HepG2 (cell line): ENCODE data around the gene PPFIA4.

Experiments
- CBX2 ChIP-seq, 2 experiments: fragments of 200-600 bp in 1 of 2; sonication (generic); formaldehyde crosslinking in 1 of 2; IDR thresholded peaks; 2 replicates each; pipeline versions ENCODE4 v1.7.0 to v1.8.1; 2018 to 2022; ENCODE audit warnings: low read depth in 2 of 2, low read length in 1 of 2, mild to moderate bottlenecking in 1 of 2, missing genetic modification reagents in 1 of 2
- EP300 ChIP-seq, 3 experiments: sonication (generic) in 1 of 3; formaldehyde crosslinking in 1 of 3; IDR thresholded peaks; 2 replicates each; pipeline versions ENCODE4 v1.5.1 to v1.6.1; 2011 to 2020; ENCODE audit warnings: low read depth in 2 of 3, low read length in 2 of 3, borderline replicate concordance in 1 of 3, improper control_type of control experiment in 1 of 3, mild to moderate bottlenecking in 1 of 3, missing genetic modification reagents in 1 of 3, moderate library complexity in 1 of 3
- LCORL ChIP-seq, 2 experiments: fragments of 450-650 bp in 1 of 2; sonication (generic) in 1 of 2; formaldehyde crosslinking in 1 of 2; IDR thresholded peaks; 2 replicates each; pipeline versions ENCODE4 v1.5.0 to v1.6.1; 2017 to 2020; ENCODE audit warnings: antibody characterized with exemption in 1 of 2, missing genetic modification reagents in 1 of 2
- MXI1 ChIP-seq: IDR thresholded peaks from 3 replicates; pipeline ENCODE4 v1.6.1; 2012; ENCODE audit warnings: low read depth, low read length, inconsistent platforms, borderline replicate concordance
- RBFOX2 ChIP-seq: fragments of 200-400 bp; formaldehyde crosslinking; IDR thresholded peaks from 2 replicates; pipeline ENCODE4 v1.6.1; 2017; ENCODE audit warnings: low read depth, mild to moderate bottlenecking, low read length
- RFX5 ChIP-seq: IDR thresholded peaks from 2 replicates; pipeline ENCODE4 v1.6.1; 2011; ENCODE audit warnings: low read depth, low read length, improper control_type of control experiment
- TBP ChIP-seq: sonication (generic); formaldehyde crosslinking; IDR thresholded peaks from 2 replicates; pipeline ENCODE4 v1.5.0; 2020; ENCODE audit warnings: missing genetic modification reagents
- ZIK1 ChIP-seq: sonication (generic); formaldehyde crosslinking; IDR thresholded peaks from 2 replicates; pipeline ENCODE4 v1.5.0; 2020; ENCODE audit warnings: mild to moderate bottlenecking, low read depth, missing genetic modification reagents, borderline replicate concordance
- ZNF552 ChIP-seq: sonication (generic); formaldehyde crosslinking; IDR thresholded peaks from 2 replicates; pipeline ENCODE4 v1.9.0; 2022; ENCODE audit warnings: missing genetic modification reagents, mild to moderate bottlenecking, borderline replicate concordance
- TF ChIP-seq, protein P1 (sequence below): sonication (generic); formaldehyde crosslinking; IDR thresholded peaks from 2 replicates; pipeline ENCODE4 v1.4.0; 2020; ENCODE audit warnings: missing genetic modification reagents, borderline replicate concordance
- TF ChIP-seq, protein P2 (sequence below): IDR thresholded peaks from 2 replicates; pipeline ENCODE4 v1.6.1; 2012; ENCODE audit warnings: inconsistent platforms
- TF ChIP-seq, protein P3 (sequence below): sonication (generic); formaldehyde crosslinking; IDR thresholded peaks from 2 replicates; pipeline ENCODE4 v1.4.0; 2020; ENCODE audit warnings: missing genetic modification reagents
- TF ChIP-seq, protein P4 (sequence below): sonication (generic); formaldehyde crosslinking; IDR thresholded peaks from 2 replicates; pipeline ENCODE4 v1.4.0; 2020; ENCODE audit warnings: missing genetic modification reagents
- TF ChIP-seq, protein P5 (sequence below): sonication (generic); formaldehyde crosslinking; IDR thresholded peaks from 2 replicates; pipeline ENCODE4 v1.5.0; 2020; ENCODE audit warnings: missing genetic modification reagents

DNA sequence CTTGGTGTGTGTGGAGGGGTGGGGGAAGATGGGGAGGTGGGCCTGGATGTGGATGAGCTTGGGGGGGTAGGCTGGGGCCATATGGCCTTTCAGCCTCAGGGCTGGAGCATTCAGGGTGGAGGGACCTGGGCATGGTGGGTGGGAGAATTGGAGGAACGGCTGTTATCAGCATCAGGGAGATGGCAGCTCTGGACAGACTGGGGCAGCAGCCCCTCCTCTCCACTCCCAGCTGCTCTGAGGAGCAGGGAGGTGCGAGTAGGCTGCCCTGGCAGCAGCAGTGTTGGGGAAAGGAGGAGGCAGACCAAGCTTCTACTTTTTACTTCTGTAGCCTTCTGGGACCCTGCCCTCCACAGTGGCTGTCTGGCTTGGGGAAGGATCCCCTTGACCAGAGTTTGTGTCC lies 10.2 kb downstream of the PPFIA4 start:
- TF ChIP-seq, protein P1, sequence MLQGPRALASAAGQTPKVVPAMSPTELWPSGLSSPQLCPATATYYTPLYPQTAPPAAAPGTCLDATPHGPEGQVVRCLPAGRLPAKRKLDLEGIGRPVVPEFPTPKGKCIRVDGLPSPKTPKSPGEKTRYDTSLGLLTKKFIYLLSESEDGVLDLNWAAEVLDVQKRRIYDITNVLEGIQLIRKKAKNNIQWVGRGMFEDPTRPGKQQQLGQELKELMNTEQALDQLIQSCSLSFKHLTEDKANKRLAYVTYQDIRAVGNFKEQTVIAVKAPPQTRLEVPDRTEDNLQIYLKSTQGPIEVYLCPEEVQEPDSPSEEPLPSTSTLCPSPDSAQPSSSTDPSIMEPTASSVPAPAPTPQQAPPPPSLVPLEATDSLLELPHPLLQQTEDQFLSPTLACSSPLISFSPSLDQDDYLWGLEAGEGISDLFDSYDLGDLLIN (CRISPR knock-in tag) = no peak
- TF ChIP-seq, protein P2, sequence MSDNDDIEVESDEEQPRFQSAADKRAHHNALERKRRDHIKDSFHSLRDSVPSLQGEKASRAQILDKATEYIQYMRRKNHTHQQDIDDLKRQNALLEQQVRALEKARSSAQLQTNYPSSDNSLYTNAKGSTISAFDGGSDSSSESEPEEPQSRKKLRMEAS = no peak
- TF ChIP-seq RFX5 = no peak
- TF ChIP-seq, protein P3, sequence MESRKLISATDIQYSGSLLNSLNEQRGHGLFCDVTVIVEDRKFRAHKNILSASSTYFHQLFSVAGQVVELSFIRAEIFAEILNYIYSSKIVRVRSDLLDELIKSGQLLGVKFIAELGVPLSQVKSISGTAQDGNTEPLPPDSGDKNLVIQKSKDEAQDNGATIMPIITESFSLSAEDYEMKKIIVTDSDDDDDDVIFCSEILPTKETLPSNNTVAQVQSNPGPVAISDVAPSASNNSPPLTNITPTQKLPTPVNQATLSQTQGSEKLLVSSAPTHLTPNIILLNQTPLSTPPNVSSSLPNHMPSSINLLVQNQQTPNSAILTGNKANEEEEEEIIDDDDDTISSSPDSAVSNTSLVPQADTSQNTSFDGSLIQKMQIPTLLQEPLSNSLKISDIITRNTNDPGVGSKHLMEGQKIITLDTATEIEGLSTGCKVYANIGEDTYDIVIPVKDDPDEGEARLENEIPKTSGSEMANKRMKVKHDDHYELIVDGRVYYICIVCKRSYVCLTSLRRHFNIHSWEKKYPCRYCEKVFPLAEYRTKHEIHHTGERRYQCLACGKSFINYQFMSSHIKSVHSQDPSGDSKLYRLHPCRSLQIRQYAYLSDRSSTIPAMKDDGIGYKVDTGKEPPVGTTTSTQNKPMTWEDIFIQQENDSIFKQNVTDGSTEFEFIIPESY (CRISPR knock-in tag) = no peak
- TF ChIP-seq, protein P4, sequence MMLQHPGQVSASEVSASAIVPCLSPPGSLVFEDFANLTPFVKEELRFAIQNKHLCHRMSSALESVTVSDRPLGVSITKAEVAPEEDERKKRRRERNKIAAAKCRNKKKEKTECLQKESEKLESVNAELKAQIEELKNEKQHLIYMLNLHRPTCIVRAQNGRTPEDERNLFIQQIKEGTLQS (CRISPR knock-in tag) = no peak
- TF ChIP-seq TBP (CRISPR knock-in tag) = no peak
- TF ChIP-seq ZIK1 (CRISPR knock-in tag) = no peak
- no peak for TF ChIP-seq MXI1
- TF ChIP-seq, protein P5, sequence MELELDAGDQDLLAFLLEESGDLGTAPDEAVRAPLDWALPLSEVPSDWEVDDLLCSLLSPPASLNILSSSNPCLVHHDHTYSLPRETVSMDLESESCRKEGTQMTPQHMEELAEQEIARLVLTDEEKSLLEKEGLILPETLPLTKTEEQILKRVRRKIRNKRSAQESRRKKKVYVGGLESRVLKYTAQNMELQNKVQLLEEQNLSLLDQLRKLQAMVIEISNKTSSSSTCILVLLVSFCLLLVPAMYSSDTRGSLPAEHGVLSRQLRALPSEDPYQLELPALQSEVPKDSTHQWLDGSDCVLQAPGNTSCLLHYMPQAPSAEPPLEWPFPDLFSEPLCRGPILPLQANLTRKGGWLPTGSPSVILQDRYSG (CRISPR knock-in tag) = no peak
- no peak for TF ChIP-seq ZNF552 (CRISPR knock-in tag)
- no peak for TF ChIP-seq LCORL (IDR thresholded peaks at IDR 0.05)
- TF ChIP-seq LCORL (CRISPR knock-in tag; IDR thresholded peaks at IDR 0.05) = no peak
- no peak for TF ChIP-seq CBX2 (IDR thresholded peaks at IDR 0.05; ENCODE audit: low read depth, low read length)
- no peak for TF ChIP-seq CBX2 (CRISPR knock-in tag; IDR thresholded peaks at IDR 0.05; ENCODE audit: low read depth)
- no peak for TF ChIP-seq EP300 (IDR thresholded peaks at IDR 0.05; ENCODE audit: low read depth in 2 of 2, low read length in 2 of 2)
- no peak for TF ChIP-seq EP300 (CRISPR knock-in tag; IDR thresholded peaks at IDR 0.05; ENCODE audit: borderline replicate concordance)
- TF ChIP-seq RBFOX2 = no peak
